Stimulated activated CD8-positive, alpha-beta memory T cell treated with anti-CD3 and anti-CD28 coated beads, Interleukin-12 subunit alpha, Interleukin-12 subunit beta, amount 100 ng/mL, for 1 hour (primary cell): ENCODE data around the gene EIF1B.

Experiments
- DNase-seq: peaks from one replicate; pipeline ENCODE4 v3.0.0-alpha.2; 2020; ENCODE audit warnings: low read depth

The EIF1B gene

GRCh38 chr3:40340541-40341170 lies 31.1 kb downstream of the EIF1B start:
- DNase-seq = no peak

- DNase-seq = no peak
These were observed 32.2 kb downstream of the EIF1B start for GRCh38 chr3:40341671-40342070.

GRCh38 chr3:40350529-40350928 lies 41.0 kb downstream of the EIF1B start:
- no peak for DNase-seq

- no peak for DNase-seq
These were observed 45.9 kb downstream of the EIF1B start for GRCh38 chr3:40355410-40355809.

GRCh38 chr3:40358454-40358853 lies 48.9 kb downstream of the EIF1B start:
- no peak for DNase-seq
